ENCODE data around the gene MFNG.

MFNG gene

DNA sequence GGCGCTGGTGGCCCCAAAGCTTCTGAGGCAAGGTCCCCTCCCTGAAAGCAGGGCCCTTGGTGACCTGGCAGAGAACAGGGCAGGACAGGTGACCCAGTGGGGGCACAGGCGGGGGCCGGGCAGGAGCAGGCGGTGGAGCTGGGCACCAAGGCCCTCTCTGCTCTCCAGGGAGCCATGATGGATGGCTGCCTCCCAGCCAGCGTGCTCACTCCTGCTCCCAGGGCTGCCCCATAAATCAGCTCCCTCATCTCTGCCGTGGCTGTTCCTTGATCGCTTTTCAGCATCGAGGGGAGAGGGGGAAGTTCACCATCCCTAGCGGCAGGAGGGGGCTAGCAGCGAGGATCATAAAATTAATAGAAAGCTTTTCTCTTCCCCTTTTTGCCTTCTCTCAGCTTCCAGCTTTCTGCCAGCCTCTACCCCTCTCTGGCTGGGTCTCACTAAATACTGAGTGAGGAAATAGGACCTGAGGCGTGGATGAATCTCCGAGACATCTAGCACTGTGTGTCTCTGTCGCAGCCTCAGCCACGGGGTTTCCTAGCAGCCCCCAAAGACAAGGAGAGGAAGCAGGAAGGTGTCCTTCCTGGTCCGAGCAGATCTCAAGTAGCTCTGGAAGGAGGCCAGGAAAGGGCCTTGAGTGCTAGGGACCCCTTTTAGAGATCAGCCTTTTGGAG lies 36.7 kb downstream of the MFNG start:
- H3F3A ChIP-seq (ENCODE audit: low read depth) = no peaks in the 10 kb centered on the region
- no peak overlapping the region for H3K9ac ChIP-seq (ENCODE audit: low read depth, low read length, poor library complexity, severe bottlenecking)
- TF ChIP-seq EZH2phosphoT487 (IDR thresholded peaks at IDR 0.05; ENCODE audit: borderline replicate concordance) = no peak
- TF ChIP-seq, protein P1, sequence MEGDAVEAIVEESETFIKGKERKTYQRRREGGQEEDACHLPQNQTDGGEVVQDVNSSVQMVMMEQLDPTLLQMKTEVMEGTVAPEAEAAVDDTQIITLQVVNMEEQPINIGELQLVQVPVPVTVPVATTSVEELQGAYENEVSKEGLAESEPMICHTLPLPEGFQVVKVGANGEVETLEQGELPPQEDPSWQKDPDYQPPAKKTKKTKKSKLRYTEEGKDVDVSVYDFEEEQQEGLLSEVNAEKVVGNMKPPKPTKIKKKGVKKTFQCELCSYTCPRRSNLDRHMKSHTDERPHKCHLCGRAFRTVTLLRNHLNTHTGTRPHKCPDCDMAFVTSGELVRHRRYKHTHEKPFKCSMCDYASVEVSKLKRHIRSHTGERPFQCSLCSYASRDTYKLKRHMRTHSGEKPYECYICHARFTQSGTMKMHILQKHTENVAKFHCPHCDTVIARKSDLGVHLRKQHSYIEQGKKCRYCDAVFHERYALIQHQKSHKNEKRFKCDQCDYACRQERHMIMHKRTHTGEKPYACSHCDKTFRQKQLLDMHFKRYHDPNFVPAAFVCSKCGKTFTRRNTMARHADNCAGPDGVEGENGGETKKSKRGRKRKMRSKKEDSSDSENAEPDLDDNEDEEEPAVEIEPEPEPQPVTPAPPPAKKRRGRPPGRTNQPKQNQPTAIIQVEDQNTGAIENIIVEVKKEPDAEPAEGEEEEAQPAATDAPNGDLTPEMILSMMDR (conservative IDR thresholded peaks at IDR 0.05; ENCODE audit: low read length) = no peak
- H2AFZ ChIP-seq (ENCODE audit: low read length) = no peak overlapping the region
- H3K9me2 ChIP-seq (replicated peaks; ENCODE audit: low read depth, low read length) = no peaks in the 10 kb centered on the region
- no peaks in the 10 kb centered on the region for H3K4me1 ChIP-seq (ENCODE audit: insufficient read depth, low read length, poor library complexity, severe bottlenecking)
- no peaks in the 10 kb centered on the region for H3K27me3 ChIP-seq (ENCODE audit: insufficient read depth, low read length, poor library complexity, severe bottlenecking)
- no peaks in the 10 kb centered on the region for H3K9me3 ChIP-seq (ENCODE audit: insufficient read depth, low read depth, low read length)
- no peaks in the 10 kb centered on the region for H3K36me3 ChIP-seq (ENCODE audit: insufficient read depth, low read length)
- H3K4me2 ChIP-seq (ENCODE audit: low read depth, low read length, poor library complexity, severe bottlenecking) = no peak overlapping the region
- no peaks in the 10 kb centered on the region for H4K20me1 ChIP-seq (ENCODE audit: insufficient read depth, low read length, poor library complexity, severe bottlenecking)
- no peaks in the 10 kb centered on the region for H3K79me2 ChIP-seq (ENCODE audit: insufficient read depth, low read length)
- no peak overlapping the region for H3K4me3 ChIP-seq (ENCODE audit: low read length, poor library complexity, severe bottlenecking)

DNA sequence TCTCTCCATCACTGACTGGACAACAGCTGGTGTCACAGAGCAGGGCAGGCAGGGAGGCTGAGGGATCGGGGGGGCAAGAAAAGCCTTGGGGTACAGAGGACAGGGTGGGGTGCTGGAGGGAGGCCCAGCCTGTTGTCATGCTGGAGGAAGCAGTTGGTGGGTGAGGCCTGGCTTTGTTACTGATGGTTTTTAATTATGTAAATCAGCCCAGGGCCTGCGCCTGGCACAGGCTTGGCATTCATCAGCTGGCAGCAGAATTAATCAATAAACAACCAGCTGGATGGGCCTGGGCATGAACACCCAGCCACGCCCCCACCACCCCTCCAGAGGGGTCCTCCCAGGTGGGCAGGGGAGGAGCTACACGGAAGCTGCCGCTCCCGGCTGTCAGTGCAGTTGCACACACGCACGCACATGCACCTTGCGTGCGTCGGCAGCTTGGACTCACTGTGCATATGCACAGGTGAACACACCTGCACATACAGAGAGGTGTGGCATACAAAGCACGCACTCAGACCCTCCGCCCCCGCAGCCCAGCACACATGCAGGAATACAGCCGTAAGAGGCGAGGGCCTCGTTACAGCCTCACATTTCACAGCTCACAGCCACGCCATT lies 37.6 kb downstream of the MFNG start:
- no peaks in the 10 kb centered on the region for H3K9me2 ChIP-seq (replicated peaks; ENCODE audit: low read depth, low read length)
- no peak overlapping the region for H3K4me2 ChIP-seq (ENCODE audit: low read depth, low read length, poor library complexity, severe bottlenecking)
- no peaks in the 10 kb centered on the region for H3K79me2 ChIP-seq (ENCODE audit: insufficient read depth, low read length)
- H4K20me1 ChIP-seq (ENCODE audit: insufficient read depth, low read length, poor library complexity, severe bottlenecking) = no peaks in the 10 kb centered on the region
- no peaks in the 10 kb centered on the region for H3K4me1 ChIP-seq (ENCODE audit: insufficient read depth, low read length, poor library complexity, severe bottlenecking)
- no peak overlapping the region for H3K9ac ChIP-seq (ENCODE audit: low read depth, low read length, poor library complexity, severe bottlenecking)
- TF ChIP-seq EZH2phosphoT487 (IDR thresholded peaks at IDR 0.05; ENCODE audit: borderline replicate concordance) = no peak
- TF ChIP-seq, protein P1 (conservative IDR thresholded peaks at IDR 0.05; ENCODE audit: low read length) = no peak
- H3K27me3 ChIP-seq (ENCODE audit: insufficient read depth, low read length, poor library complexity, severe bottlenecking) = no peaks in the 10 kb centered on the region
- no peak overlapping the region for H3K4me3 ChIP-seq (ENCODE audit: low read length, poor library complexity, severe bottlenecking)
- no peaks in the 10 kb centered on the region for H3K9me3 ChIP-seq (ENCODE audit: insufficient read depth, low read depth, low read length)
- H2AFZ ChIP-seq (ENCODE audit: low read length) = no peak overlapping the region
- H3K36me3 ChIP-seq (ENCODE audit: insufficient read depth, low read length) = no peaks in the 10 kb centered on the region
- no peaks in the 10 kb centered on the region for H3F3A ChIP-seq (ENCODE audit: low read depth)

DNA sequence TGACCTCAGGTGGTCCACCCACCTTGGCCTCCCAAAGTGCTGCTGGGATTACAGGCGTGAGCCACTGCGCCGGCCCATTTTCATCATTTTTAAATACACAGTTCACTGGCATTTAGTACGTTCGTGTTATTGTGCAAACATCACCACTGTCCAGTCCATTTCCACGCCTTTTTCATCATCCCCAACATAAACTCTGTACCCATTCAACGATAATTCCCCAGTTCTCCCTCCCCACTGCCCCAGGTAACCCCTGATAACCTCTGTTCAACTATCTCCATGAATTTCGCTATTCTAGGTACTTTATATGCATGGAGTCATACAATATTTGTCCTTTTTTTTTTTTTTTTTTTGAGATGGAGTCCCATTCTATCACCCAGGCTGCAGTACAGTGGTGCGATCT lies 40.7 kb downstream of the MFNG start:
- no peaks in the 10 kb centered on the region for H3K36me3 ChIP-seq (ENCODE audit: insufficient read depth, low read length)
- no peaks in the 10 kb centered on the region for H3K27me3 ChIP-seq (ENCODE audit: insufficient read depth, low read length, poor library complexity, severe bottlenecking)
- H2AFZ ChIP-seq (ENCODE audit: low read length) = no peak overlapping the region
- no peaks in the 10 kb centered on the region for H3K79me2 ChIP-seq (ENCODE audit: insufficient read depth, low read length)
- H3K4me1 ChIP-seq (ENCODE audit: insufficient read depth, low read length, poor library complexity, severe bottlenecking) = no peaks in the 10 kb centered on the region
- no peak overlapping the region for H3K4me2 ChIP-seq (ENCODE audit: low read depth, low read length, poor library complexity, severe bottlenecking)
- no peaks in the 10 kb centered on the region for H3K9me2 ChIP-seq (replicated peaks; ENCODE audit: low read depth, low read length)
- H3K4me3 ChIP-seq (ENCODE audit: low read length, poor library complexity, severe bottlenecking) = no peak overlapping the region
- TF ChIP-seq, protein P1 (conservative IDR thresholded peaks at IDR 0.05; ENCODE audit: low read length) = no peak
- TF ChIP-seq EZH2phosphoT487 (IDR thresholded peaks at IDR 0.05; ENCODE audit: borderline replicate concordance) = no peak
- H4K20me1 ChIP-seq (ENCODE audit: insufficient read depth, low read length, poor library complexity, severe bottlenecking) = no peaks in the 10 kb centered on the region
- no peaks in the 10 kb centered on the region for H3F3A ChIP-seq (ENCODE audit: low read depth)
- no peak overlapping the region for H3K9ac ChIP-seq (ENCODE audit: low read depth, low read length, poor library complexity, severe bottlenecking)
- no peaks in the 10 kb centered on the region for H3K9me3 ChIP-seq (ENCODE audit: insufficient read depth, low read depth, low read length)

All from Loucy (cell line).